ENCODE data around the gene ARHGEF12.

The ARHGEF12 gene

DNA sequence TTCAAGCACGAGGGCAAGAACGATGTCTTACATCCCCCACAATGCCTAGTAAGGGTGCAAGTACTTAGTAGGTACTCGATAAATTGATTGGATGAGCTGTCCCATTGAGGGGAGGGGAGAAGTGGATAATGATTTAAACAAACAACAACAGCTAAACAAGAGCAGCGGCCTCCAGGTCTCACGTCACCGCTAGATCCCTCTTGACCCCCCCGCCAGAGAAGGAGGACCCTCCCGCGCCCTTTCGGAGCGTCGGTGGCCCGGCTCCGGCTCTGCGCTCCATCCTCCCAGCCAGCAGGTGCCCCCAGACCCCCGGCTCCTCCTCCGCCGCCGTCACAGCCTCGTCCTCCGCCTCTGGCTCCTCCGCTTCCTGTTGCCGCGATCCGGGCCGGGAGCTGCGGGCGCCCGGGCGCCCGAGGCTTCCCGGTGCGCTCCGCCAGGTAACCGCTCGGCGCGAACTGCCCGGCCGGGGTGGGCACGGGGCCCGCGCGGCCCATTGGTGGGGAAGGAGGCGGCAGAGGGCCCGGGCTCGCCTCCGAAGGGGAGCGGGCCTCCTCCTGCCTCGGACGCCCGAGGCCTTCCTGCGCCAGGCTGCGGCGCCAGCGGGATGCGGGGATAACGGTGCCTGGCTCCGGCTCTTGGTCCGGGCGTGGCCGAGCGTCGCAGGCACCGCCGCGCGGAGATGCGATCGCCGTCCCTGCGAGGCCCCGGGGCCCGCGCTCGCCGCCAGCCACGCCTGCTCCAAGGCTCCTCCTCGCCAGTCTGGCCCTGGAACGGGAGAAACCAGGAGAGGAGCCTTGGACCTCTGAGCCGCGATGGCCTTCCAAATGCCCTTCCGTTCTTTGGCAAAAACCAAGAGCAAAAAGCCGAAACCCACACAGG, 11.0 kb upstream of the ARHGEF12 start, which contains the start of gene TLCD5:
Gene TLCD5, plus strand, starts transcription at position 368 of the 879 bp plus-strand sequence. CDS start 2,143 bp downstream, outside the sequence.
- DNase-seq, result peak; percentile 89

DNA sequence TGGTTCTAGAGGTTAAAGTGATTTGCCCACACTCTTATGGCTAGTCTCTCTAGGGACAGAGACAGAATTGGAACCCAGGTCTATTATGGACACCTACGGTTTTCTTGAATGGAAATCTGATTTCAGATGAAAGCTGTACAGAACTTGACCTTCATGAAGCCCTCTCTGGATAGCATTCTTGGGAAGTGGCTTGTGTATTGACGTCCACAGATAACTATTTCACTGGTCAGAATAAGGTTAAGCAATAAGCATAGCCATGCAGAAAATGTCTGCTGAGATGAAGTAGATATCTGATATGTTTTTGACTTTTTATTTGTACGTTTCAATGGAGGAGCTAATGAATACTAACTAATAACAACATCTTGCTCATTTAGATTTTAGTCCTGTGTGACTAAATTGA, 10.0 kb upstream of the ARHGEF12 start:
- no peak for DNase-seq

DNA sequence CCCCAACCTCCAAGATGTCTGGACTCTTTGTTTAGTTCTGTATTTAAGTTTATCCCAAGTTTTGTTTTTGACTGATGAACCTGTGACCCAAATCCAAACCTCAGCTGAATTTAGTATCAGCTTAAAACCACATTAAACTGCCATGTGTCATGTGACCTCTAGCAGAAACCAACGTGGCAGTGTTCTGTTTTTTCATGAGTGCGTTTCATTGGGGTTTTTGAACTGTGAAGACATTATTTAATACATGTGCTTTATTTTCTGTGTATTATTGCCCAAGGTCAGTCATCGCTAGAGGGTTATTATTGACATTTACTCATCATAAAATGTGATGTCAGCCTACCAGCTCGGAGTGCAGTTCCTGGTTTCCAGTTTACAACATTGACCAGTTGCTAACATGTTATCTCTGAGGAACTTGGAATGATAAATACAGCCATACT, 9.3 kb upstream of the ARHGEF12 start:
- no peak for DNase-seq

DNA sequence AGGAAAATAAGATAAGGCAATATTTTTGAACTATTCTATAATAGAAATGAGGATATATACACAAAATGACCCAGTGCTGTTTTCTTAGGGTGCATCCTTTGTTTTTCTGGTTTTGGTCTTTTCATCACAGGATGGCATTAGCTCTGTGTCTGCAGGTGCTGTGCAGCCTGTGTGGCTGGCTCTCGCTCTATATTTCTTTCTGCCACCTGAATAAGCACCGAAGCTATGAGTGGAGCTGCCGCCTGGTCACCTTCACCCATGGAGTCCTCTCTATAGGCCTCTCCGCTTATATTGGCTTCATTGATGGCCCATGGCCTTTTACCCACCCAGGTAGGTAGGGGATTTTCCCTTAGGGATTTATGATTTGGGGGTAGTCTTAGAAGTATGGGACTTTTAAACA, 8.9 kb upstream of the ARHGEF12 start:
- DNase-seq, result no peak

DNA sequence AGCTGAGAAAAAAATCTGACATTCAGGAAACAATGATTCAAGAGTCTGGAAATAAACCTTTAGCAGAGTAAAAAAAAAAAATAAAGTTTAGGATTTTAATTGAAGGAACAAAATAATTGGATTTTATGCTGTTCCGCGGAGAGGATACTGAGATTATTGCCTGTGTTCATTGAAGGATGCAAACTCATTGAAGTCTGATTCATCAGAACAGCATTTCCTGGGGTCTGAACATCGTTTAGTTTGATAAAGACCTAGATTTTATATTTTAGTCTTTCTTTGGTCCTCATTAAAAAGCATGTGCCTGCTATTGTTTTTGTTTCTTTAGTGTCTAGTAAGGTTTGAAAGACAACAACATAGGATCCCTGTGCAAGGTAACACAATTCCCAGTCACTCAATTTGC, 6.7 kb upstream of the ARHGEF12 start:
- DNase-seq, result no peak

DNA sequence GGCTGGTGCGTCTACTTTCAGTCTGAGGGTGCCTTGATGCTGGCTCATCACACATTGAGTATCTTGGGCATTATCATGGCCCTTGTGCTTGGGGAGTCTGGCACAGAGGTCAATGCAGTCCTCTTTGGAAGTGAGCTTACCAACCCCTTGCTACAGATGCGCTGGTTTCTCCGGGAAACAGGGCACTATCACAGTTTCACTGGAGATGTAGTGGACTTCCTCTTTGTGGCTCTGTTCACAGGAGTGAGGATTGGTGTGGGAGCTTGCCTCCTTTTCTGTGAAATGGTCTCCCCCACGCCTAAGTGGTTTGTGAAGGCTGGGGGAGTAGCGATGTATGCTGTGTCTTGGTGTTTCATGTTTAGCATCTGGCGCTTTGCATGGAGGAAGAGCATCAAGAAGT, 6.2 kb upstream of the ARHGEF12 start:
- no peak for DNase-seq

DNA sequence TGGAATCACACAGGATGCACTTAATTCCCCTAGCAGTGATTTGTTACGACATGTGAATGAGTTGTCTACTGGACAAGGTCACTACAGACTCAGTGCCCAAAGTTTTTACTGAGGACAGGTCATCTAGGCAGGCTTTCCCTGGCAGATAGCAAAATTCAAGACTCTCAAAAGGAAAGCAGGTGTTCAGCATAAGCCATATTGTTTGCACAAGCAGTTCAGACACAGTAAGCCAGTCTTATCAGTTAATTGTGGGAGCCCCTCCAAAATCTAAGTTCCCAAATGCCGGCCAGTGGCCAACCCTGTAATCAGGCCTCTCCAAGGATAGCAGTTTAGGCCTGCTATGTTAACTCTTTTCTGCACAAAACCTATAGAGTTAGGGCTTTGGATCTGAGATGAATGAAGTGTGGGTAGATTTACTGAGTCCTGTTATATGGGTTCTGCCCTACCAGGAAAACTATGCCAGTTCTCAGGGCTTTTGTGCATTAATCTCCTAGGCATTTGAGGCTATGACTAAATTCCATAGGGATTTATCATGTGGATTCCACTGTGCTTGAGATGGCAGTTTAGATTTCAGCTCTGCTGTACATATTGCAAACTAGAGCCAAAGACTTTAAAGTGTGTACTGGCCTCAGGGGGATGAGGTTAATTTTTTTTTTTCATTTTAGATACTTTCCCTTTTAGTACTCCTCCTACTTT, 4.8 kb upstream of the ARHGEF12 start:
- DNase-seq, result peak; percentile 22

DNA sequence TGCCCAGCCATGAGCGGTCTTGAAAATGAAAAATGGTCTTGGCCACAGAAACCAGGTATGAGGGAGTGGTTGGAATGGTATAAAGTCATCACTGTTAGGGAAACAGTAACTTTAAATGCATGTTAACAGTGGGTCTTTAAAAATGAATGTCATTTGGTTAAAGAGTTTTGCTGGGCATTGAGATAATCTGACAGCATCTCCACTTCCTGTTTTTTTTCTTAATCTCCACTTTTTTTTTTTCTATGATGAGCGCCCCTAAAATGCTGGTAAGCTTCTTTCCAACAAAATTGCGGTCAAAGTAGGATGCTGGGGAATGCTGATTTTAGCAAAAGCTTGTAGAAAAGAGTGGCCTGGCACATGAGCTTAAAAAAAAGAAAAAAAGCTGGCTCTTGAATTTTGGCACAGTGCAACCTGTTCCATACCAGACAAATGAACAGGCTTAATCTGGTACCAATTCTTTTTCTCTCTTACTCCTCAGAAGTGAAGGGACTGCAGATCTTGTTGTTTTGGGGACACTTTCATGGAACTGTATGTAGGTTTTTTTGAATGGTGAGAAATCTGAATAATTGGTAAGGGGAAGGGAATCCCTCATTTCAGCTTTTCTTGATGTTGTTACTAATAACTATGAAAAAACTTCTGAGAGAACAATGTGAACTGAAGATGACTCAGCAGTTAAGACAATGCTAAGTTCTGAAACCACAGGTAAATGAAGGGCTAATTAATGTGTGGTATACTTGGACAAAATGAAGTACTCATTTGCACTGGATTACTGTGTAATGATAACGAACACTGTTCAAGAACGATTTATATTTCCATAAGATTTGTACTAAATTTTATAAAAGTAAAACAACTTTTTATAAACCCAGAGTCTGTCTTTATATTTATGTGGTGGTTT, 3.1 kb upstream of the ARHGEF12 start:
- DNase-seq, result no peak

DNA sequence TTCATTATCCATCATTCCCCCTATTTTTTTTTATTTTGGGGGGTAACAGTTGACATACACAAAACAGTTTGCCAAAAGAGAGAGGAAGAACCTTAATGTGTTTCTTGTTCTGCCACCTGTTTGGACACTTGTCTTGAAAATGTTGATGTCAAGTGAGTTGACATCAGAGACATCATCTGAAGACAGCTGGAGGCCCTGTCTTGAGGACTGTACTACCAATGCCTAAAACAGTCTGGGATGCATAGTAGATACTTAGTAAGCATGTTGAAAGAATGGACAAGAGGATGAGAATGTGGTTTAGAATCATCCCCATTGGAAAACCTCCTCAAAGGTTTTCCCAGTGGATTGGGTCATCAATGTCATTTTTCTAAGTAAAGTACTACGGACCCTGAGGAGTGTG, 2.4 kb upstream of the ARHGEF12 start:
- DNase-seq, result no peak

DNA sequence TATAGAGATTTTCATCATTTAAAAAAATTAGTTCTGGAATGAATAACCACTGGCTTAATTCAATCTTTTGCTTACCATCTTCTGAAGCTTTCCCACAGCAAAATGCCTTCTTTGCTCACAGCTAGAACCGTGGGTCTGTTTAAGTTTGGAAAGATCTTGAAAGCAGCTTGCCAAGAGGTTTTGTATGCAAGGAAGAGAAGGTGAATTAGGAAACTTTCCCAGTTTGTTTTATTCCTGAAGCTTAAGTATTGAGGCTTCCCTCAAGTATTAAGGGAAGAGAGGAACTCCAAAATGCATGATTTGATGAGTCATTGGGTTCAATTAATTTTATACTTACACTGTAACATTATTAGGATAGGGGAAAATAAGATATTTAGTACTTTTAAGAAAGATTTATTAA, 1.9 kb upstream of the ARHGEF12 start:
- no peak for DNase-seq

DNA sequence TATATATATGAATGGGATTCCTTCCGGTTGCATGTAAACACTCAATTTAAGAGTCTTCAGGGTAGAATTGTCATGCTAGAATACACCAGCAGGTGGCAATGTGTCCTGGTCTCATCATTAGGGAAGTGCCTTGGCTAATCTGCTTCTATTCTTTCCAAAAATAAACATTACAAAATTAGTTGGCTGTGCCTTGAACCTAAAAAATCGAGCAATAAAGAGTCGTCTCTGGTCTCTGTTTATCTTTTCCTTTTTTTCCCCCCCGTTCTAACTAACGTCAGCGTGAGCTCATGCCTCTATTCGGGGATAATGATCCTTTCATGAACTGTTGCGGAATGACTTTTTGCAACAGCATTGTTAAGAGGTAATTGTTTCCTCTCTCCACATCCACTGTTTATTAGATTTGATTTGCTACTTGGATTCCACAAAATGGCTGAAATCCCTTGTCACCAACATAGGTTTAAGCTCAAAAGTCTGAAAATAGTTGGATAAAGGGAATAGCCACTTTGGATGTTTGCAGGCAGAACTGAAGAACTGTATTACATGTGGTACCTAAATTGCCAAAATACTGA, 1.2 kb upstream of the ARHGEF12 start:
- peak; percentile 74 for DNase-seq

DNA sequence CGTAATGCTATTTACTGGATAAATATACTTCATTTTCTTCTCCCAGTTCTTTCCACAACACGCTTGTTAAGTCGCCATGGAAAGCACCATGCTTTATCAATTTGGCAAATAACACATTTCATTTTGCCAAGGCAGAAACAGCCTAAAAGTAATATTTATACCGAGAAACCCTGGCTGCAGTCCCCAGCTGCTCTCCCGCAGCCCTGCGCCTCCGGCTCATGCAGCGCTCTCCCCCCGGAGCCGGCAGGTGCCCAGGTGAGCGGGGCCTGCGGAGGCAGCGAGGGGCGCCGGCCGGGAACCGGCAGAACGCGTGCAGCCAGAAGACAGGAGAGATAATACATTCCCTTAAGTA, 681 bp upstream of the ARHGEF12 start:
- DNase-seq, result no peak

DNA sequence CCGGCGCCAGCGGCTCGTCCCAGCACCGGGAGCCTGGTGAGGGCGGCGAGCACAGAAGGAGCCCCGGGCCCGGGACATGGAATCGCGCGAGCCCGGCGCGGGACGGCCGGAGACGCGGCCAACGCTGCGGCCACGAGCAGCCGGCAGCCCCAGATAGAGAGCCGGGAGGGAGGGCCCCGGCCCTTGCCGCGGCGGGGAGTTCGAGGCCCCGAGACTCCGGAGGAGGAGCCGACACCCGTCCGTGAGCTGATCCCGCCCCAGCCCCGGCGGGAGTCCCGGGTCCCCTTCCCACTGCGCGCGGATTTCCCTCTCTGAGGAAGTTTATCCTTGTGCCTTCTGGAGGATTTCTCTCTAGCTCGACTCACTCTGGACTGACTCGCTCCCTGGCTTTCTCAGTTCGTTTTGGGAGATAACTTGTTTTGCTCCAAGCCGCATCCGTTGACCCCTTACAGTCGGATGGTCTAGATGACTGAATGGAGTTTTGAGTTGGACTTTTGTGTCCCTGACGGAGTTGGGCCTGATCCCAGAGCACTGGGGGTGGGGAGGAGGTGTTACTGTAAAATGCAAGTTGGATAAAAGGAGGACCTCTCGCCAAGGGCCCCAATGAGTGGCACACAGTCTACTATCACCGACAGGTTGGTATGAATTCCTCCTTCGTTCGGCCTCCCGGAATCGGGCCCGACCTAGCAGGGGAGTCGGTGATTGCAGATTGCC, 585 bp downstream of the ARHGEF12 start:
- DNase-seq, result peak; percentile 61

DNA sequence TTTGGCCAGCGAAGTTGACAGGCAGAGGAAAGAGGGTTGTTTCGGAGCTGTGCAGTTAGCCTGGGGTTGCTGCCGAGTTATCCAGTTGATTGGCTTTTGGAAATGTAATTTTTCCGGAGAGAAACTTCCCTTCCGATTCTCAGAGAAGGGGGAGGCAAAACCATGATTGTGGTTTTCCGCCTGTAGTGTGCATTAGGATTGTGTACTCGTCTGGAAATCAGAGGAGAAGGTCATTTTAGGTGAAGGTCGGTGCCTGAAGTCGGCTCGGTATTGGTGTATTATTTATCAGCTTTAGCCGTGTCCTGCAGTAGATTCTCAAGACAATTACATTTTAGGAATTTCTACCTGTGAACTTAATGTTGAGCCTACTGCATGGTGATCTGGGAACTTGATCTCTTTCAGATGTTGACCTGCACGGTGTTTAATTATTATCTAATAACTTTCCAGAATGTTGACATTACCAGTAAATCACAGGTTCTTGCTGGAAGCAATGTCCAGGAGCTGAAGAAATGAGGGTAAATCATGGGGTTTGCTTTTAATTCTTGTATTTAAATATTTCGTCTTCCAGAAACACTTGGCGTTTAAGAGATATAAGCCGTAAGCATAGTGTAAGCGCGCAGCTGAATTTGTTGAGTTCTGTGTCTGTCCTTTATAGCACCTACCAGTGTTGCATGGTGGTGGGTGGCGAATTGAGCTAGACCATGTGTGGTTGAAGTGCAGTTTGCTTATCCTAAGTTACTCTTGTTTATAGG, 1.3 kb downstream of the ARHGEF12 start:
- peak; percentile 50 for DNase-seq

DNA sequence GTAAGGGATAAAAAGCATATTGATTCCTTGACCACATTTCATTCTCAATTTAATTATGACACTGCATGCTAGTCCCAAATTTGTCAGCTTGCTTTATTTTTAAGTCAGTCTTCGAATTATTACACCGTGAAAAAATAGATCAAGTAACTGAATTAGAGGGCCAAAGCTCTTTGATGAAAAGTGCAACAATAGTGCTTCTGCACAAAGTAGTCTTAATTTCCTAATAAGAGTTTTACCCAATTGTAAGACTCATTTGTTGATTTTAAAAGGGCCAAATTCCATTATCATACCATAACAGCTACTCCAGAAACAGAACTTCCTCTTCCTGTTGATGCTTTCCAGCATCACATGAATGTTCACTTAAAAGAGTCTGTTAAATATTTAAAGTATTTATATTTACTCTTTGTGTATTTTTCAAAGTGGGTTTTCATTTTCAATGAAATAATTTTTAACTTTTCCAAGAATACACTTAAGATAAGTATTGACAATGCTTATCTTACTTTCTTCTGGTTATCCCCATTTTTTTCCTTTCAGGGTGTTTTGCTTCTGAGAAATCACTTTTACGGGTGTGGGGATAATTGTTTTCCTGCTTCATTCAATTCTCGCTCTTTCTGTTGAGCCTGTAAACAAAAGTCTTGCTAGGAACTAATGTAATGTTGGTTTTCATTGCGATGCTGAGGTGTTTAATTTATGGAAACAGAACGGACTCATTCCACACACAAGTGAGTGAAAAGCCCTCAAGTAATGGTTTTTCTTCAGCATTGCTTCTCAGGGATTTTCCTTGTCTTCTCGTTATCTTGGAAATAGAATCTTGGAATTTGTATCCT, 2.1 kb downstream of the ARHGEF12 start:
- DNase-seq, result no peak

DNA sequence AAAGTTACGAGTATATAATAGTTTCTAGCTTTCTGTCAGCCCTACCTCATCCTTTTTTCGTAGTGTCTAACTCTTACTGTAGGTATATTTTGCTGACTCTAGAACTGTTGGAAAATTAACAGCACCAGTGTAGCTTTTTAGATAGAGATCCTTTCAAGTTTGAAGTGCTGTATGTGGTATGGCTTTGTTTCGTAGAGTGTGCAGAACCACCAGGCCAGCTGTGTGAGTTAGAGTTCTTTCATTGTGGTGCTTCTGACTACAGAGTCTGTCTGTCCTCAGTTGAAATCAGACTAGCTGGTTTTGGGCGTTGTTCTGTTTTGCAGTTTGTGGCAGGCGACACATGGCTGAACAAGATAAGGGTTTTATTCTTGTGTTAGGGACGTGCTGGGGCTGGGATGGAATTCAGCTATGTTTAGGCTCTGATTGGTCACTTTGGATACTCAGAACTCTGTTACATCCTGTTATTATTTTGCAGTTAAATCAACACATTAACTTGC, 3.2 kb downstream of the ARHGEF12 start:
- peak; percentile 12 for DNase-seq

DNA sequence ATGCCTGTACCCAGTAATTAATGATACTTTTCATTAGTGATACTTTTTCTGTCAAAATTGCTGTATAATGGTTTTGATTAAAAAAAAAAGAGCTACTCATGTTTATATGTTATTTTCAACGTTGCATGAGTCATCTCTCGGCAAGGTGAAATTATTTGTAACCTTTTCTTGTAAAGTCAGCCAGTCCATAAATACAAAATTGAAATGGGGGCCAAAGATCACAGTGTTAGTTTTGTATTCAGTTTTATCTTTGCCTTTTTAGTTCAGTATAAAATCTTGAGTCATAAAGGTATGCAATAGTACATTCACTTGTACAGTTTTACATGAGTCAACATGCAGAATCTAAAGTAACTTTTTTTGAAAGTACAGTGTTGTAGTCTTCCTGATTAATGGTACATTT, 4.3 kb downstream of the ARHGEF12 start:
- DNase-seq, result no peak

DNA sequence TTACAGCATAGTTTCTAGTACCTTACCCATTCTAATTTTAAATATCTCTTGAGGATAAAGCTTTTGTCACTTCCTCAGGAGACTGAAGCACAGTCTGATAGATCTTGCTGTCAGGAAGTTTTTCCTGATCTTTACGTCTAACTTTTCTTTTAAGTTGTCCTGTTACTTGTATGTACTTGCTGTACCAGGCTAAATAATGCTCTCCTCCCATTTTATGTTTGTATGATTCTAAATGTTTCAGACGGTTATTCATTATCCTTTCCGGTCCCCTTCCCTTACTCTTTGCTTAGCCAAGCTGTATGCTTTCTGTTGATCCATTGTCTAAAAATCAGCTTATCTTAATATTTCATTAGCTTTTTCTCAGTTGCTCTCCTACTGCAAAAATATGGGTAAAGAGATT, 6.0 kb downstream of the ARHGEF12 start:
- no peak for DNase-seq

DNA sequence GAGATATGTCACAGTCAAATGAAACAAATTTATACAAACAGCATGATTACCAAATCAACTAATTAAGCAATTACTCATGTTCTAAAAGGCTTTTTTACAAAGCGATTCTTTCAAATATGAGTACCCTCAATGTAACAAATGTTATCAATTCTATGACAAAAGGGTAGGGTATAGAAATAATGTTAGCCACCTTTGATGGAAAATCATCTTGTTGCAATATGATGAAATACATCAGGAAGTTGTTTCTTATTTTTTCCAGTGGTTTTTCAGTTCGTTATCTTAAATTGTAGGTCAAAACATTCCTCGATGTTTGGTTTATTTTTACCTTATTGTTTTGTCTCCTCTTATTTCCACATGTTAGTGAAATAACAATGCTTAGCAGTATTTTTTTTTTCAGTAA, 6.5 kb downstream of the ARHGEF12 start:
- no peak for DNase-seq

DNA sequence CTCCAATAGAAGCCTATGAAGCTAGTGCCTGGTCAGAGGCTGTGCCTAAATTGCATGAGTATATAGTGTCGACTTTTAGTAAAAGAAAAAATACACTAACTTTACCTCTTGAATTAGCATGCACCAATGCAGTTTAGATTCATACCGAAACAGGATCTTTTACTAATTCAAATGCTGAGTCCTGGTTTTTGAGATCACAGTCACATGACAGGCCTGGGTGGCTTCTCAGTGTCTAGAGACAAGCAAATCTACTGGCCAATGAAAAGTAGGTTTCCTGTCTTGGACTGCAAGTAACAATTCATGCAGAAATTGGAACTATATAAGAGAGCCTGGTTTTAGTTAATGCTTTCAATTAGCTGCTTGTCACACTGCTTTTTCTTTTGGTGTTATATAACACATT, 7.2 kb downstream of the ARHGEF12 start:
- DNase-seq, result no peak

All from NCI-H82 (cell line).